Measurements from ENCODE around the gene LATS1. TPM values are rescaled to one million over a fixed set of nuclear protein-coding genes. Genes with fewer than 3 reads are reported as not detected.

The LATS1 gene
- total and polyA plus RNA-seq, 2 of the 8 experiments (the other 6 are each of a cell fraction or from before 2014, with no cell fraction given): 8.9 to 21.7 TPM

- H3K79me2 ChIP-seq (ENCODE audit: control insufficient read depth in 1 of 2, insufficient read depth in 2 of 2, low read length in 2 of 2): peaks cover 3 to 93% of the 10 kb centered on the region in 2 experiments
- CTCF ChIA-PET (ENCODE audit: partially characterized antibody): interaction anchor here (0.9 to 2.3 kb wide), 3 partner anchors 9 to 595 kb away, joined by 3 to 7 read pairs (median 3); no protein-coding TSS in a partner anchor
- no peak overlapping the region for H3K4me3 ChIP-seq (ENCODE audit: extremely low read depth in 1 of 4, insufficient read depth in 2 of 4, low read depth in 3 of 4, low read length in 4 of 4)
- DNase-seq (ENCODE audit: low read depth in 1 of 2, low spot score in 2 of 2) (no peak), FAIRE-seq (no peak)
- peaks cover 0 to 16% (median 9%) of the 10 kb centered on the region in 4 experiments; a peak in 4 of 7 replicates for H3K4me1 ChIP-seq (replicated peaks in 1 of 4; ENCODE audit: control insufficient read depth in 3 of 4, insufficient read depth in 4 of 4, low read length in 3 of 4)
- no peak overlapping the region for H2AFZ ChIP-seq (ENCODE audit: low read length)
- H3K23me2 ChIP-seq (ENCODE audit: low read depth, low read length): no peaks in the 10 kb centered on the region
- H4K20me1 ChIP-seq (replicated peaks in 1 of 2; ENCODE audit: control insufficient read depth in 1 of 2, insufficient read depth in 2 of 2, low read length in 2 of 2): peaks cover 2 to 13% of the 10 kb centered on the region in 2 experiments
- H2BK15ac ChIP-seq (ENCODE audit: low read length): no peak overlapping the region
- no peak overlapping the region for H4K8ac ChIP-seq (ENCODE audit: extremely low read depth, insufficient read depth, low read length)
- H4K5ac ChIP-seq (ENCODE audit: insufficient read length, low read depth, low read length): no peak overlapping the region
- POLR2A ChIA-PET (ENCODE audit: partially characterized antibody): interaction anchor here (1.8 kb wide), 1 partner anchor 10 kb away, joined by 11 read pairs; no protein-coding TSS in a partner anchor
- no peak overlapping the region for H2BK120ac ChIP-seq (replicated peaks; ENCODE audit: low read depth, low read length)
- no peaks in the 10 kb centered on the region for H3K36me3 ChIP-seq (ENCODE audit: control insufficient read depth in 2 of 4, insufficient read depth in 4 of 4, low read length in 3 of 4)
- no peak overlapping the region for H3K9ac ChIP-seq (replicated peaks in 1 of 4; ENCODE audit: extremely low read depth in 1 of 4, low read depth in 3 of 4, low read length in 3 of 4)
- no peak overlapping the region; the same call in 1 of the 2 replicates for H2AK5ac ChIP-seq (ENCODE audit: low read depth, low read length)
- H3K27me3 ChIP-seq (replicated peaks in 1 of 4; ENCODE audit: control insufficient read depth in 3 of 4, extremely low read depth in 1 of 4, insufficient read depth in 3 of 4, low read length in 3 of 4): no peaks in the 10 kb centered on the region
- no peak overlapping the region for H2BK20ac ChIP-seq (ENCODE audit: low read length)
- no peak overlapping the region for H2BK5ac ChIP-seq (ENCODE audit: low read depth, low read length)
- no peaks in the 10 kb centered on the region for H3K9me3 ChIP-seq (ENCODE audit: insufficient read depth in 2 of 2, low read depth in 1 of 2, low read length in 1 of 2)
- no peak overlapping the region for H2BK12ac ChIP-seq (ENCODE audit: low read depth, low read length)
- H4K91ac ChIP-seq (replicated peaks; ENCODE audit: insufficient read length, low read length): no peak overlapping the region
- no peak overlapping the region for H3K4ac ChIP-seq (replicated peaks; ENCODE audit: insufficient read length, low read depth, low read length)
- H3K79me1 ChIP-seq (ENCODE audit: low read depth, low read length): peaks cover 2% of the 10 kb centered on the region; the same call in 1 of the 2 replicates
- no peak overlapping the region for H3K4me2 ChIP-seq (ENCODE audit: insufficient read depth in 1 of 2, low read depth in 2 of 2, low read length in 2 of 2)
- no peak overlapping the region for H3K27ac ChIP-seq (ENCODE audit: low read depth, low read length)
- H3K18ac ChIP-seq (ENCODE audit: extremely low read depth, low read length): no peak overlapping the region
- no peak overlapping the region for H3K56ac ChIP-seq (replicated peaks; ENCODE audit: insufficient read length, low read depth, low read length)
- H3K14ac ChIP-seq (ENCODE audit: insufficient read length): no peak overlapping the region
- H3K23ac ChIP-seq (ENCODE audit: insufficient read length): no peak overlapping the region
- 92% methylated on average over 5 of the region's 5 CpGs; no CpG with 5 or more reads in 1 of the 2 experiments for WGBS, 2 experiments (ENCODE audit: extremely low coverage in 1 of 2, insufficient coverage in 1 of 2, insufficient read length in 1 of 2, insufficient replicate concordance in 2 of 2, low coverage in 1 of 2, low lambda C conversion rate in 2 of 2, missing lambda C conversion rate in 1 of 2)
- TF ChIP-seq E2F6 (IDR thresholded peaks at IDR 0.05) (no peak), YY1 (IDR thresholded peaks at IDR 0.05; ENCODE audit: low read depth, low read length) (no peak), KDM5A (IDR thresholded peaks at IDR 0.05; ENCODE audit: low read length) (no peak), RNF2 (IDR thresholded peaks at IDR 0.05; ENCODE audit: borderline replicate concordance, low read depth, low read length, missing control alignments, poor library complexity, severe bottlenecking) (no peak), USF2 (IDR thresholded peaks at IDR 0.05; ENCODE audit: low read length) (no peak), SIX5 (IDR thresholded peaks at IDR 0.05; ENCODE audit: low read depth, low read length) (no peak), ZNF274 (IDR thresholded peaks at IDR 0.05; ENCODE audit: borderline replicate concordance, extremely low read depth, low read length) (no peak), PHF8 (conservative IDR thresholded peaks at IDR 0.05; ENCODE audit: low read depth, low read length) (no peak), RFX5 (IDR thresholded peaks at IDR 0.05; ENCODE audit: borderline replicate concordance, low read depth, low read length) (no peak), CBX5 (IDR thresholded peaks at IDR 0.05; ENCODE audit: low read depth, low read length) (no peak), CREB1 (IDR thresholded peaks at IDR 0.05) (no peak)
- TF ChIP-seq, protein P1, sequence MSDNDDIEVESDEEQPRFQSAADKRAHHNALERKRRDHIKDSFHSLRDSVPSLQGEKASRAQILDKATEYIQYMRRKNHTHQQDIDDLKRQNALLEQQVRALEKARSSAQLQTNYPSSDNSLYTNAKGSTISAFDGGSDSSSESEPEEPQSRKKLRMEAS (IDR thresholded peaks at IDR 0.05): no peak
These were observed 6.2 kb downstream of the LATS1 start for GRCh38 chr6:149711711-149712110.

All from H1 (cell line).